Central memory CD4-positive, alpha-beta T cell (primary cell): ENCODE measurements around the gene FAM131C.
"Not testable (repeated sequence)": the region's sequence is repeated elsewhere in the genome, so short reads cannot be mapped to it uniquely, and the experiment has no call there.

ENCODE experiments used
- DNase-seq: peaks from one replicate; pipeline ENCODE4 v3.0.0; 2022

FAM131C gene

DNA sequence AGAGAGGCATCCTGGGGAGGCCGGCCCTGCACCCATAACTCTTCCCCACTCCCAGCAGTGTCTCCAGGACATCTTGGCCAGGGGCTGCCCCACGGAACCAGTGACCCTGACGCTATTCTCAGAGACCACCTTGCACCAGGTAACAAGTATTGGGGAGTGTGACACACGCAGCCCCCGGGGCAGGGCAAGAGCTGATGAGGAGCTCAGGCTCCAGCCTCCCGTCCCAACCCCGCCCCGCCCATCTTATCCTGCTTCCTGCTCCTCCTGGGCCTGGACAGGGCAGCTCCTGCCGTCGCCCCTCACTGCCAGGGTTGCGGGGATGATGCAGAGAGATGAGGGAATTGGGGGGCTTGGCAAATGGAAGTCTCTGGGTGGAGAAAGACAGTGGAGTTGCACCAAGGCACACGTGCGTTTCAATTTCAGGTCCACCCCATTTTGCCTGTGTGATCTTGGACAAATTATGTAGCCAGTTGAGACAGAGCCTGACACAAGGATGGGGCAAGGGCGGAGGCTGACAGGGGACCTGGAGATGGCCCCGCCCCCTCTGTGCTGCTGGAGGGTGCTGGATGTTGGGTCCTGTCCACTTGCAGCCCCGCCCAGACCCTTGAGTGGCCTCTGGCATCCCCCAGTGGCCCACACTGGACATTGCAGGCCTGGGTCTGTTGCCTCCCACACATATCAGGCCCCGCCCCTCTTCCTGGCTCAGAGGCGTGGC lies 40.9 kb downstream of the FAM131C start:
- DNase-seq = peak; percentile 13

DNA sequence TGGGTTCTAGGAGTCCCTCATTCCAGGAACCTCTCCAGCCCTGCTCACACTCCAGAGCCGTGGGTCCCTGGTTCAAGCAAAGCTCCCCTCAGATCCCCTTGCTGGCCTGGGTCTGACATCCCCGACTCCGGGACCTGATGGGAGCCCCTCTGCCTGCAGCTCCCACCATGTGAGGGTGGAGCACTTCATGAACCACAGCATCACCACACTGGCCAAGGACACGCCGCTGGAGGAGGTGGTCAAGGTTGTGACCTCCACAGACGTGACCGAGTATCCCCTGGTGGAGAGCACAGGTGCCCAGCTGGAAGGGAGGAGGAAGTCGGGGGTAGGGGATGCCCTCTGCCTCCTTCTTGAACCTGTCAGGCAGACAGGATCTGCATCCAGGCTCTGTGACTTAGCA lies 41.9 kb downstream of the FAM131C start:
- no peak for DNase-seq

DNA sequence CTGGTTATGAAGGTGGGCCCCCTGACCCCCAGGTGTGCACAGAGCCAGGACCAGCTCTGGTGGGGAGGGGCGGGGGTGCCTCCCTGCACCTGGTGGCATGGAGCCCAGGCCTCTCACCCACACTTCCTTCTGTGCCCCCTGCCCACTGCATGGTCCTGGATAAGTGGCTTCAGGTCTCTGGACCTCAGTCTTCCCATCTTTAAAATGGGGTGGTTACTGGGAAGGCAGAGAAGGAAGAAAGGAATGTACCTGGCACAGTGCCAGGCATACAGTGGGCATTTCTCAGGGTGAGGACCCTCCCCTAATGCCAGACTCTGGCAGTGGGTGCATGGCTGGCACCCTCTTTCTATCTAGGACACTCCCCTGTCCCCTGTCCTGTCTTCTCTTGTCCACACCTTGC lies 44.2 kb downstream of the FAM131C start:
- DNase-seq = no peak

DNA sequence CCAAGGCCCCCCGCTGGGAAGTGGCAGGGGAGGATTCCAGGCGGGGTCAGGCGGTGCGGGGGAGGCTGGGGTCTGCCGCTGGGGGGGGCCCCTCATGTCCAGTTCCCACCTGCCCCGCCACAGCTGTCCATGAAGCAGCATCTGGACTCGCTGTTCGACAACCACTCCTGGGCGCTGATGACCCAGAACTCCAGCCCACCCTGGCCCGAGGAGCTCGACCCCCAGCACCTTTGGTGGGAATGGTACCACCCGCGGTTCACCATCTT lies 44.5 kb downstream of the FAM131C start:
- DNase-seq = not testable (repeated sequence)

DNA sequence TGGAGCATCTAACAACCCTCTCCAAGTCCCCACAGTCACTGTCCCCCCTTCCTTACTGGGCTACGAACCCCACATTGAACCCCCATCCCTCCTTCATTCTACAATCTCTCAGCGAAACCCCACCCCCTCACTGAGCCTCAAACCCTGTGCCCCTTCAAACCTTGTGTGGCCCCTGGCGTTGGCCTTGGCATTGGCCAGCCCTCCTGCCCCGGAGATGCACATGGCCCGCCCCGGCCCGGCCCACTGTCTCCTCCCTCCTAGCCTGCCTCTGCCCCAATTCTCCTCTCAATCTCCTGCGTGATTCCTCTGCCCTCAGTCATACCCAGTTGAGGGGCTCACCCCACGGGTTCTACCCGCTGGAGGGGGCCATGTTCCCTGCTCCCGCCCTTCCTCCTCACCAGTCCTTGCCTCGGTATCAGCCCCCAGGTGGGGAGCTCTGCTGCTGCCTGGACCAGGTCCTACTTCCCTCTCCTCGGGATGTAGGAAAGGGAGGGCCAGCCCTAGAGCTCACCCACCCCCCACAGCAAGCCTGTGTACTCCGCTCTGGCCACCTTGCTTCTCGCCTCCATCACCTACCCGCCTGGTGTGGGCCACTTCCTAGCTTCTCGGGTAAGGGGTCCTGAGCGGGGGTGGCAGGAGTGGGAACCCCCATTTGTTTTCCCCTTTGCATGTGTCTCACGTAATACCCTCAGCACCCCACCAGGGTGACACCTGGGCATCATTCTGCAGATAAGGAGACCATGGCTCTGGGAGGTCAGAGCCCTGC lies 45.0 kb downstream of the FAM131C start:
- no peak for DNase-seq

DNA sequence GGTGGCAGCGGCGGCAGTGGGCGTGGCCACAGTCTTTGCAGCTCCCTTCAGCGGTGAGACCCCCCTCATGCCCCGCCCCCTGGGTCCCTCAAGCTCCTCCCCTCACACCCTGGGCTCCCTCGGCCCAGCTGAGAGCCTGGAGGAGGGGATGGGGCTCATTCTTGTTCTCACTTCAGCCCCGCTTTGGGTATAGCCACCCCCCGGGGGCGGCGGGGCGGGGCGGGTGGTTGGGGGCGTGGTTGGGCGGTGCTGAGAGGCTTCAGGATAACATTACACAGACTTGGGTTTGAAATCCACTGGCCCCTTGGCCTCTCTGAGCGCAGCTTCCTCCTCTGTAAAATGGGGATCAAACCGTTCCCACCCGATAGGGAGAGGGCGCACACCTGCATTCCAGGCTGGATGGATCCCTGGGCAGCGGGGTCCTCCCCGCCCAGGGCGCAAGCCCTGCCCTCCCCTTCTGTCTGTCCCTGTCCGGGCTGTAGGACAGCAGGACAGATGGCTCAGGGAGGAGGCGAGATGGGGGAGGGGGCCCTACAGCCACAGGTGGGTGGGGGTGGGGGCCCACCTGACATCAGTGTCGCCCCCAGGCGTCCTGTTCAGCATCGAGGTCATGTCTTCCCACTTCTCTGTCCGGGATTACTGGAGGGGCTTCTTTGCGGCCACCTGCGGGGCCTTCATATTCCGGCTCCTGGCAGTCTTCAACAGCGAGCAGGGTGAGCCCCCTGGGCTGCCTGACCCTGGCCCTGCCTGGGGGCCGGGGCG lies 46.5 kb downstream of the FAM131C start:
- no peak for DNase-seq

DNA sequence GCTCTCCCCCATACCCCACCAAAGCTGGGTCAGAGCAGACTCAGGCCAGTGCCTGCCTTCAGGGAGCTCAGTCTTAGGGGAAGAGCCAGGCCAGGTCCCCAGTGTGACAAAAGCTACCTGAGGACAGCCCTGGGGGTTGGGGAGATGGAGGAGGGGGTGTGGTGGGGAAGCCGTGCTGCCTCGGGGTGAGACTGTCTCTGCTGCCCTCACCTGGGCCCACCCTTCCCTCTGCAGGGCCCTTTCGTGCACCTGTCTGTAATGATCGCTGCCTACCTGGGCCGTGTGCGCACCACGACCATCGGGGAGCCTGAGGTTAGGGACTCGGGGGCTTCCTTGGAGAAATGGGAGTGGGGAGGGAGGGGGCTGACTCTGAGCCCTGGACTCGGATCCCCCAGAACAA lies 47.1 kb downstream of the FAM131C start:
- not testable (repeated sequence) for DNase-seq

DNA sequence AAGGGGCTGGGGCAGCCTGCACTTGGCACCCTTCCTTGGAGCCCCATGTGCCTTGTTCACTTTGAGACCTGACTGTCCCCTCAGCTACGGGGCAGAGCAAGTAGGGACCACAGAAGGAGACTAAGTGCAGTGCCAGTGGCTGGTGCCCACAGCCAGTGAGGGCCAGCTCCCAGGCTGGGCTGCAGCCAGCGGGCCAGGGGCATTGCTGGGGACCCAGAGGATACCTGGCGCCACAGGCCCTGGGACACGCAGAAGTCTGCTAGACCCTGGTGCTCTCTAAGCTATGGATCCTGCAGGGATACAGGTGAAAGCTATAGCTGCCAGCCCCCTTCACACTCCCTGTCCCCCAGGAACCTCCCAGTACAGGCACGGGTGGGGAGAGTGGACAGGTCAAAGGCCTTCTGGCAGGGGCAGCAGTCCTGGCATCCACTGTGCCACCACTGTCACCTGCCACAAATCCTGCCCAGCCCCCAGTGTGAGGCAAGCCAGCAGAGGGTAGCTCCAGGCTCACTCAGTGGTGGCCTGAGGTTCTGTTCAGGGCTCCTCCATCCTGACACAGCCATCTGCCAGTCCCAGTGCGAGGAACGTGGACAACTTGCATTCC lies 50.3 kb downstream of the FAM131C start:
- DNase-seq = no peak

DNA sequence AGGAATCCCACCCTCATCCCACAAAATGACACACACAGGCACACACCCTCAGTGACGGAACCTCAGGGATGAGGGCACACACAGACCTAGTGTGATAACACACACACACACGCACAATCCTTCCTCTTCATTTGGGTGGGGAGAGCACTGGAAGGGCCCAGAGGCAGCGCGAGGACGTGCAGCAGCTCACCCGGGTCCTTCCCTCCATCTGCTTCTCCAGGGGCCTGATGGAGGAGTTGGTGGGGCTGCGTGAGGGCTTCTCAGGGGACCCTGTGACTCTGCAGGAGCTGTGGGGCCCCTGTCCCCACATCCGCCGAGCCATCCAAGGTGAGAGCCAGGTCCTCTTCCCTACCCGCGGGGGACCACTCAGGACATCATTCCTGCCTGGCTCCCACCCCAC lies 51.1 kb downstream of the FAM131C start:
- DNase-seq = no peak

DNA sequence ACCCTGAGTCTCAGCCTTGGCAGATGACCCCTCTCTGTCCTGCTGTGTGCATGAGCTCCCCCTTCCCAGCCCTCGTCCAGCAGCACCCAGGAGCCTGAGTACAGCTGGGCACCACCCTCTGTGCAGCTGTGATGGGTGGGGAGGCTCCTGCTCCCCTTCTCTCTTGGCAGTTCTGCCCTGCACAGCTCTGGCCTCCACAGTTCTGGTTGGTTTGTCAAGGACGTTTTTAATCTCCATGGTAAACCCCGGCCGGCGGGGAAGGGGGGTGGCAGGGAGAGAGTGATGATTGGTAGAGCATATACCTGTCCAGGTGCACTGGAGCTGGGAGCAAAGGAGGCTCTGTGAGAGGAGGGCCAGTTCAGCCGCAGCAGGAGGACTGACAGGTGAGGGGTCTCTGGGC lies 51.8 kb downstream of the FAM131C start, which contains the start of gene CLCNKA:
TSS of gene CLCNKA (plus strand) at position 356 of the 400 bp plus-strand sequence. CDS start 584 bp downstream, outside the sequence.
- no peak for DNase-seq

DNA sequence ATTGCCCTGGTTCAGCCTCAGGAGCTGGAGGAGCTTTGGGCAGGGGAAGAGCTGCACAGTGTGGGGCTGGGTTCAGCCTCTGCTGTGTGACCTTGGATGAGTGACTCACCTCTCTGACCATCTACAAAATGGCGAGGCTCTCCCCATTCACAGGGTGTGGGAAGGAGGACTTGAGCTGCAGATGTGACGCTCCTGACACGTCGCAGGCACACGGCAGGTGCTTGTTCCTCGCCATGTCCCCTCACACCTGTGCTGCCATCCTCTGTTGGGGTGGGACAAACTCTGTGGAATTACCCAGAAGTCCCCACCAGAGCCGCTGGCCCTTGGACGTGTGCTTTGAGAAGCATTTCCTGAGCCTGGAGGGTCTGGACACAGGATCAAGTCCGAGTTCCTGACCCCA lies 52.6 kb downstream of the FAM131C start:
- not testable (repeated sequence) for DNase-seq

DNA sequence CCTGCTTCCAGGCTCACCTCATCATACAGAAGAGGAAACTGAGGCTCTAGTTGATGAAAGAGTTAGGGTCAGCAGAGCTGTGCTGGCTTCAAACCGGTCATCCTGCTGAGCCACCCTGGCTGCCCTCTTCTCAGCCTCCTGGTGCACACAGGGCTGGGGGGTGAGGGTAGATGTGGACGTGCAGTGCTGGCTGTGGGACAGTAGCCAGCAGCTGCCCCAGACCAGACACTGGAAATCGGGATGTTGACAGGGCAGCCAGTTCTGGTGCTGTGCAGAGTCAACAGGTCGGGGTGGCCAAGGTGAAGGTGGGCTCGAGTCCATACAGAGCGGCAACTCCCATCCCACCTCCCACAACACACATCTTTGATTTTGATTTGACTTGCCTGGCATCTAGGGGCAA lies 53.1 kb downstream of the FAM131C start:
- DNase-seq = no peak

DNA sequence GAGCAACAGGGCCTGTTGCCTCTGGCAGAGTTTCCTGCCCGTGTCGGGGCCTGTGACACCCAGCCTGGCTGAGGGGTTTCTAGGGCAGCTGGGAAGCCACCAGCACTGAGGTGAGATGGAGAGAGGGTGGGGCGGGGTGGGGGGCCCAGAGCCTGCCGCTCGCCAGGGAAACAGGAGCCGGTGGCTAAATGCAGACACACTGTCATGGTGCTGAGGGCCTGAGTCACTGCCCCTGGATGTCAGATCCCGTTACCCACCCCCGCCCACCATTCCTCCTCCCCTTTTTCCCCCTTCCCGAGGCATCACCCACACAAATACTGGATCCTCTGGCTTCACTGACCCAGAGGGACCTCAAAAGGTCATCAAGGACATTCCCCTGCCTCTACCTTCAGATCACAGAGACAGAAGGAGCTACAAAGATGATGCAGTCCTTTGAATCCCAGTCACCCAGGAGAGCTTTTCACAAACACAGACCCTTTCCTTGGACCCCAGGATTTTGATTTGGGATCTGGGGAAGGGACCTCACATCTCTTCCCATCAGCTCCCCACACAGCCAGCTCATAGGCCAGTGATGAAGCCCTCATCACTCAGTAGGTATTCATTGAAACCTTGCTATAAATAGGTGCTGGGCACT lies 53.7 kb downstream of the FAM131C start:
- DNase-seq = no peak

DNA sequence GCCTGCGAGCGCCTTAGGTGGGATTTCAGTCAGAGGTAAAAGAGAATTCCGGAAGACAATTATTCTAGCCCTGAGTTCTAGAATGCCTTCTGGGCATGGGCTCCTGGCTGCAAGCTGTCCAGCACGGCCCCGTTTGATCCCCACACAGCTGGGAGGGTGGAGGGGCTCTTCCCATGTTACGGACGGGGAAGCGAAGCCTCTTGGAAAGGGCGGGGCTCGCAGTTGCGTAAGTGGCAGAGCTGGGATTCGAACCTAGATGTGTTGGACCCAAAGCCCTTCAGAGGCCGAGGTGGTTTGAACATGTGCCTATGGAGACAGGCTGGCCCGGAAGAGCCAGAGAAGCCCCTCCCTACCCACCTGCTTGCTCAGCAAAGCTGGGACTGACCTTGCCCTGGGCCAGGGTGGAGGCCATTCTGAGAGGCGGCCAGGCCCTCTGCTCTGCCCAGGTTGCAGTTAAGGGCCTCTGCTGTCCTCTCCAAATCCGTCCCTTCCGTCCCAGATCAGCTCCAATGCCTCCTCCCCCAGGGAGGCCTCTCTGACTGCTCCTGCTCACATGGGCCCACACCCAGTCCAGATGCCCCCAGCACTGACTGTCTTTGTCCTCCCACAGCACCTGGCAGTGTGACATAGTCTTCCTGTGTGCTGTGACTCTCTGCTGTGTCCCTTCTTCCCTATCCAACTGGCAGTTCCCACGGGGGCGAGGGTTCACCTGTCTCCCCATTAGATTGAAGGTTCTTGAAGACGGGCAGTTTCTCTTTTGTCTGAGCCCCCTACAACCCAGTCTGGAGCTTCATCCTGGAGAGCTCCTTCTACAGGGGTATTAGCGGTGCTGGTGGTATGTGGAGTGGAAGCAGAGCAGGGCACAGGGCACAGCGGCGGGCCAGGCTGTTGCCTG lies 54.5 kb downstream of the FAM131C start:
- no peak for DNase-seq

DNA sequence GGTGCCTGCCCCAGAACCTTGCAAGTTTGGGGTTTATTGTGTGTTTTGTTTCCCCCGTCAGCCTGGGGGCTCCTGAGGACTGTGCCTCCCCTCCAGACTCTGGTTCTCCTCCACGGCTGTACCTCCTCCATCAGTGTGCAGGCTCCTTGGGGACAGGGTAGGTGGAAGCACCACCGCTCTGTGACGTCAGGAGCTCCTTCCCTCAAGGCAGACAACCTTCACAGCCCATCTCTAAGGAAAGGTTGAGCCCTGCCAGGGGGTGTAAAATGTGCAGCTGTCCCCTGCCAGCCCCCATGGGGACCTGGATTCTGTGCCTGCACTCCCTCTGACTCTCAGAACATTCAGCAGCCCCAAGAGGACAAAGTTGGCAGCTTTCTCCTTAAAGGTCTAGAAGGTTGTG lies 55.1 kb downstream of the FAM131C start:
- DNase-seq = no peak

DNA sequence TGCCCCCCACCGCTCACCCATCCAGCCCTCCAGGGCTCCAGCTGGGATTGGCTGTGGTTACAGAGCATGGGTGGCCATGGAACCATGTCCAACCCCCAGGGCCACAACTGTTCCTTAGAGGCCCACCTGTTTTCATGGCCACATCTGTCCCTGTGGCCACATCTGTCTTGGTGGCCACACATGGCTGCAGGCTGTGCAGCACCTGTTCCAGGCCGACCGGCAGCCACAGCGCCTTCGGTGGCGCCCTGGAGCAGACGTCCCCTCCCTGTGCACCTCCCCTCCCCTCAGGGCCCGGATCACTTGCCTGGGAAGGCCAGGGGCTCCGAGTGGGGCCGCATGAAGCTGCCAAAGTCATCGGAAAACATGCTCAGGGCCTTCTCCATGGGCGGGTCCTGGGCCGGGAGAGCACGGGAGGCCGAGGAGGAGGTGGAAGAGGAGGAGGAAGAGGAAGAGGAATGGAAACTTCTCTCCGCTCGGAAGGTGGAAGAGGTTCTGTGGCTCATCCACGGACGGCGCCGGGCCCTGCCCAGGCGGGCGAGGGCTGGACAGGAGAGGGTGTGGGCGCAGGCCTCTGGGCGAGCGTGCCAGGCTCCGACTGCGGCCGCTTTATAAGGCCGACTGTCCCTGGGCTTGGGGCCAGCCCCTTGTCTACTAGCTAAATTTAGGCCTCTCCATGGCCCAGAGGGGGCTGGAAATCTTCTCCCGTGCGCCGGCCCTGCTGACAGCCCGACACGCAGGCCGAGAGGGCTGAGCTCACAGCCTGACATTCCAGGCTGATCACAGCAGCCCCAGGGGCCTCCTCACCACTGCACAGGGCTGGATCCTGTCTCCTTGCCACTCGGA lies 55.8 kb downstream of the FAM131C start, which contains the start of gene HSPB7:
TSS of gene HSPB7 (minus strand) at position 583 of the 843 bp plus-strand sequence. CDS start at position 503, 80 bp downstream.
- no peak for DNase-seq

DNA sequence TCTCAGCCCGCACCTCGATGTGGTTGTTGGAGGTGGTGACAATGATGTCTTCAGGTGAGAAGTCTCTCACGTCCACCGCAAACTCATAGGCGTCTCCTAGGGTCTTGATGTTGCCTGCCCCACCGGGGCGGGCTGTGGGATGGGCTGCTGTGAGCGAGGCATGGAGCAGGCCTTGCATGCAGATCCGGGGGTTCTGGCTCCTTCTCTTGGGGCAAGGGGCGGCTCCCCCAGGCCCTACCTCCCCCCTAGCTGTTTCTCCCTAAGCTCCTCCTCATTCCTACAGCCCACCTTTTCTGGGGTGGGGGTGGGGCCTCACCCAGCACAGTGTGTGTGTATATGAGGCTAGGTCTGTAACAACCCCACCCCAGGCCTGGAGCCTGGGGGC lies 56.4 kb downstream of the FAM131C start:
- DNase-seq = no peak

DNA sequence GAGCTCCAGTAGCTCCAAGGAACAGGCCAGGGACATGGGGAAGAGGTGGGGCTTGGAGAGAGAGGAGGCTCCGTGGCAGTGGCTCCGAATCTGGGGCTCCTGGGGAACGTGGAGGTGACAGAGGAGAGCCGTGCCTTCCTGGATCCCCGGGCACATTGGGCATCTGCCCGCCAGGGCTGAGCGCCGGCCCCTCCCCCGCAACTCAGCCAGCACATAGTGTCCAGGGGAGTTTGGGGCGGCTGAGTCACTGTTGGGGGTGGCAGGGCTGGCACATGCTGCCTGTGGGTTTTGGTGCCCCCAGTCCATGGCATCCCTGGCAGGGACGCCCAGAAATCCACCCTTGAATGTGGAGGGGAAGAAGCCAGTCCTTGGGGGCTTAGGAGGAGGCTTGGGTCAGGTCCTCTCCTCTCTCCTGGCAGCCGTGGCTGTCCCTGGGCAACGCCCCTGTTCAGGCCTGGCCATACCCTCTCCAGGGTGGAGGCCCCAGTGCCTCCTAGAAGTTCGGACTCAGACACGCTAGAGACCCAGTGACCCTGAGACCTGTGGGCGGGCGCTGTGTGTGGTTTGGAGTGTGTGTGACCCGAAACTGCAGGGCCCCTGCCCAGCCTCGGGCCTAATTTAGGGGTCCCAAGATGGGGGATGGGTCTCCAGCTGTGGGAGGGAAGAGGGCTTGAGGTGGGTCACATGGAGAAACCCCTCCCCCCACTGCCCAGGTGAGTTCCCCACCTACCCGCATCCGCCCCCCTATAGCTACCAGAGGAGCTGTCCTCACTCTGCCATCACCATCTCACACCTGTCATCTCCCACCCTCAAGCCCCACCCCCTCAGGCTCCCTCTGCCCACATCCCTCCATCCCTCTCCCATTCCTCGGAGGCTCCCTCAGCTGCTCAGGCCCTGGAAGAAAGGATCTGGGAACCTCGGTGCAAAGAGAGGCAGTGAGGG lies 57.2 kb downstream of the FAM131C start:
- DNase-seq = no peak

DNA sequence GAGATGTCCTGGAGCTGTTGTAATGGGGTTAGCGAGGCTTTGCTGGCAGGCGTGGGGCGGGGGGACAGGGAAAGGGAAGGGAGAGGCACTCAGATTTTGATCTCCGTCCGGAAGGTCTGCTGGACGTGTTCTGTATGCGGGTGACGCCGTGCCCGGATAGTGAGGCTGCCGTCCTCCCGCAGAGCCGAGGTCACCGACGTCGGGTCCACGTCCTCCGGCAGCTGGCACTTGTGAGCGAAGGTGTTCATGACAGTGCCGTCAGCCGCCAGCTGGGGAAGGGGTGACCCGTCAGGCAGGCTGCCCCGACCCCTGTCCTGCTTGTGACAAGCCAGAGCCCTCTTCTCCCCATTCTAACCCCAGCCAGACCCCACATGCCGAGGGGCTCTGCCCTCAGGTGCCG lies 58.0 kb downstream of the FAM131C start:
- no peak for DNase-seq
